Measurements from ENCODE around the gene ZFHX3.

DNA sequence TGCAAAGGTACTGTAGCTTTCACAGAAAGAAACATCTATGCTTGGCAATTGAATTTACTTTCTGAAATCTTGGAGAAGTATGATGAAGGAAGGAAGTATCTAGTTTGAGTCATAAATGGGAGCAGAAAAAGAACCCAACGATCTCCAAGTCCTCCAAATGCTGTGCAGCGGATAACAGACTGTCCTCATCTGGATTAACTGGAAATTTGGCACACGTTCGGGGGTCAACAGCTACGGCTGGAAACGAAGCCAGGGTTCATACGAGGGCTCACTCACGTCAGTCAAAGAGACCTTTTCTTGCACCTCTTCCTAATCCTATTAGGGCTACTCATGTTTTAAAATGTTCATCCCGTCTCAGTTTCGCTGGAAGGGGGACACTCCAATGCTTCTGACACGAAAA, 152.0 kb downstream of the ZFHX3 start:
- TF ChIP-seq, protein P1, sequence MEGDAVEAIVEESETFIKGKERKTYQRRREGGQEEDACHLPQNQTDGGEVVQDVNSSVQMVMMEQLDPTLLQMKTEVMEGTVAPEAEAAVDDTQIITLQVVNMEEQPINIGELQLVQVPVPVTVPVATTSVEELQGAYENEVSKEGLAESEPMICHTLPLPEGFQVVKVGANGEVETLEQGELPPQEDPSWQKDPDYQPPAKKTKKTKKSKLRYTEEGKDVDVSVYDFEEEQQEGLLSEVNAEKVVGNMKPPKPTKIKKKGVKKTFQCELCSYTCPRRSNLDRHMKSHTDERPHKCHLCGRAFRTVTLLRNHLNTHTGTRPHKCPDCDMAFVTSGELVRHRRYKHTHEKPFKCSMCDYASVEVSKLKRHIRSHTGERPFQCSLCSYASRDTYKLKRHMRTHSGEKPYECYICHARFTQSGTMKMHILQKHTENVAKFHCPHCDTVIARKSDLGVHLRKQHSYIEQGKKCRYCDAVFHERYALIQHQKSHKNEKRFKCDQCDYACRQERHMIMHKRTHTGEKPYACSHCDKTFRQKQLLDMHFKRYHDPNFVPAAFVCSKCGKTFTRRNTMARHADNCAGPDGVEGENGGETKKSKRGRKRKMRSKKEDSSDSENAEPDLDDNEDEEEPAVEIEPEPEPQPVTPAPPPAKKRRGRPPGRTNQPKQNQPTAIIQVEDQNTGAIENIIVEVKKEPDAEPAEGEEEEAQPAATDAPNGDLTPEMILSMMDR (IDR thresholded peaks at IDR 0.05) = no peak
- no peak for TF ChIP-seq POLR2A (IDR thresholded peaks at IDR 0.05)

All from heart left ventricle (tissue), 13 donors.